Mononuclear cell (primary cell): ENCODE measurements around the gene KCNAB1. TPM values are rescaled to one million over a fixed set of nuclear protein-coding genes. Genes with fewer than 3 reads are reported as not detected.
"Not testable (repeated sequence)": the region's sequence is repeated elsewhere in the genome, so short reads cannot be mapped to it uniquely, and the experiment has no call there.

Experiments used
- H3K27me3 ChIP-seq: 2 replicates; pipeline ENCODE4 v1.6.0; 2011; ENCODE audit warnings: low read length, control low read depth; ENCODE audit not compliant: insufficient read depth
- H3K4me1 ChIP-seq: 2 replicates; pipeline ENCODE4 v1.5.1; 2011; ENCODE audit warnings: mild to moderate bottlenecking, low read length, control low read depth; ENCODE audit not compliant: insufficient read depth
- H3K4me3 ChIP-seq: 2 replicates; pipeline ENCODE4 v1.5.1; 2011; ENCODE audit warnings: mild to moderate bottlenecking, low read length, moderate library complexity
- H3K9me3 ChIP-seq: 2 replicates; pipeline ENCODE4 v1.5.1; 2011; ENCODE audit warnings: low read depth, mild to moderate bottlenecking, control low read depth, low read length
- total RNA-seq: library from RNA; depleted of rRNA; stranded (reverse); fragments of >200 nt; gene quantifications from one replicate; pipeline ENCODE4 v1.2.3, GENCODE V29; 2012

The KCNAB1 gene
- total RNA-seq, 1 donor, result not detected

- Histone ChIP-seq H3K4me1 (no peaks in the 10 kb centered on the region), H3K9me3 (no peaks in the 10 kb centered on the region), H3K27me3 (no peaks in the 10 kb centered on the region), H3K4me3 (no peak overlapping the region)
These were observed 59.7 kb downstream of the KCNAB1 start for GRCh38 chr3:156180077-156180476.

GRCh38 chr3:156181509-156181908, 61.1 kb downstream of the KCNAB1 start:
- no peaks in the 10 kb centered on the region for H3K27me3 ChIP-seq
- no peak overlapping the region for H3K4me3 ChIP-seq
- no peaks in the 10 kb centered on the region for H3K9me3 ChIP-seq
- H3K4me1 ChIP-seq, result no peaks in the 10 kb centered on the region

GRCh38 chr3:156183396-156183795, 63.0 kb downstream of the KCNAB1 start:
- no peaks in the 10 kb centered on the region for H3K9me3 ChIP-seq
- no peak overlapping the region for H3K4me3 ChIP-seq
- H3K27me3 ChIP-seq, result no peaks in the 10 kb centered on the region
- no peaks in the 10 kb centered on the region for H3K4me1 ChIP-seq

- no peaks in the 10 kb centered on the region for H3K9me3 ChIP-seq
- H3K27me3 ChIP-seq, result no peaks in the 10 kb centered on the region
These were observed 63.8 kb downstream of the KCNAB1 start for GRCh38 chr3:156184156-156184555.

GRCh38 chr3:156187146-156187769, 66.9 kb downstream of the KCNAB1 start:
- Histone ChIP-seq H3K4me1 (no peaks in the 10 kb centered on the region), H3K27me3 (no peaks in the 10 kb centered on the region), H3K9me3 (no peaks in the 10 kb centered on the region), H3K4me3 (no peak overlapping the region)

More at GRCh38 chr3:156184156-156184555, 63.8 kb downstream of the KCNAB1 start:
- no peaks in the 10 kb centered on the region for H3K4me1 ChIP-seq
- no peak overlapping the region for H3K4me3 ChIP-seq

GRCh38 chr3:156188757-156189156, 68.4 kb downstream of the KCNAB1 start:
- Histone ChIP-seq H3K27me3 (no peaks in the 10 kb centered on the region), H3K4me1 (no peaks in the 10 kb centered on the region), H3K4me3 (no peak overlapping the region), H3K9me3 (no peaks in the 10 kb centered on the region)

- Histone ChIP-seq H3K9me3 (no peaks in the 10 kb centered on the region), H3K27me3 (no peaks in the 10 kb centered on the region), H3K4me1 (no peaks in the 10 kb centered on the region), H3K4me3 (no peak overlapping the region)
These were observed 69.5 kb downstream of the KCNAB1 start for GRCh38 chr3:156189927-156190326.

- H3K9me3 ChIP-seq, H3K4me1 ChIP-seq, H3K4me3 ChIP-seq, H3K27me3 ChIP-seq: not testable (repeated sequence)
These were observed 74.6 kb downstream of the KCNAB1 start for GRCh38 chr3:156194945-156195344.

GRCh38 chr3:156197152-156197551, 76.8 kb downstream of the KCNAB1 start:
- not testable (repeated sequence) for H3K4me3 ChIP-seq, H3K27me3 ChIP-seq, H3K9me3 ChIP-seq, H3K4me1 ChIP-seq

- Histone ChIP-seq H3K4me1 (no peaks in the 10 kb centered on the region), H3K4me3 (no peak overlapping the region), H3K27me3 (peaks cover 4% of the 10 kb centered on the region), H3K9me3 (no peaks in the 10 kb centered on the region)
These were observed 81.3 kb downstream of the KCNAB1 start for GRCh38 chr3:156201411-156202405.

- Histone ChIP-seq H3K4me1 (no peaks in the 10 kb centered on the region), H3K4me3 (no peak overlapping the region), H3K27me3 (peaks cover 4% of the 10 kb centered on the region), H3K9me3 (no peaks in the 10 kb centered on the region)
These were observed 85.8 kb downstream of the KCNAB1 start for GRCh38 chr3:156206157-156206556.

- H3K27me3 ChIP-seq, result peaks cover 3% of the 10 kb centered on the region
- no peak overlapping the region for H3K4me3 ChIP-seq
- H3K9me3 ChIP-seq, result no peaks in the 10 kb centered on the region
- H3K4me1 ChIP-seq, result no peaks in the 10 kb centered on the region
These were observed 87.7 kb downstream of the KCNAB1 start for GRCh38 chr3:156207802-156208685.

GRCh38 chr3:156209631-156210335, 89.4 kb downstream of the KCNAB1 start:
- H3K4me1 ChIP-seq, result no peaks in the 10 kb centered on the region
- H3K4me3 ChIP-seq, result no peak overlapping the region
- H3K27me3 ChIP-seq, result no peaks in the 10 kb centered on the region
- H3K9me3 ChIP-seq, result no peaks in the 10 kb centered on the region

GRCh38 chr3:156211583-156211982, 91.2 kb downstream of the KCNAB1 start:
- Histone ChIP-seq H3K4me3 (no peak overlapping the region), H3K9me3 (no peaks in the 10 kb centered on the region)

More at GRCh38 chr3:156211583-156211982, 91.2 kb downstream of the KCNAB1 start:
- H3K4me1 ChIP-seq, result no peaks in the 10 kb centered on the region
- H3K27me3 ChIP-seq, result no peaks in the 10 kb centered on the region
